Lower leg skin (tissue), 3 donors: Measurements from ENCODE around the gene GNG2.

Experiments used
- POLR2A ChIP-seq, 2 donors: fragments of 450-650 bp; IDR thresholded peaks; one replicate each; pipeline ENCODE4 v1.6.1; 2016 to 2017; ENCODE audit warnings: antibody characterized with exemption in 2 of 2, mild to moderate bottlenecking in 1 of 2, moderate library complexity in 1 of 2
- TF ChIP-seq, protein P1 (sequence below), 3 donors: fragments of 450-650 bp; IDR thresholded peaks; one replicate each; pipeline ENCODE4 v1.5.1; 2016; ENCODE audit warnings: antibody characterized with exemption in 3 of 3, mild to moderate bottlenecking in 3 of 3, moderate library complexity in 2 of 3

DNA sequence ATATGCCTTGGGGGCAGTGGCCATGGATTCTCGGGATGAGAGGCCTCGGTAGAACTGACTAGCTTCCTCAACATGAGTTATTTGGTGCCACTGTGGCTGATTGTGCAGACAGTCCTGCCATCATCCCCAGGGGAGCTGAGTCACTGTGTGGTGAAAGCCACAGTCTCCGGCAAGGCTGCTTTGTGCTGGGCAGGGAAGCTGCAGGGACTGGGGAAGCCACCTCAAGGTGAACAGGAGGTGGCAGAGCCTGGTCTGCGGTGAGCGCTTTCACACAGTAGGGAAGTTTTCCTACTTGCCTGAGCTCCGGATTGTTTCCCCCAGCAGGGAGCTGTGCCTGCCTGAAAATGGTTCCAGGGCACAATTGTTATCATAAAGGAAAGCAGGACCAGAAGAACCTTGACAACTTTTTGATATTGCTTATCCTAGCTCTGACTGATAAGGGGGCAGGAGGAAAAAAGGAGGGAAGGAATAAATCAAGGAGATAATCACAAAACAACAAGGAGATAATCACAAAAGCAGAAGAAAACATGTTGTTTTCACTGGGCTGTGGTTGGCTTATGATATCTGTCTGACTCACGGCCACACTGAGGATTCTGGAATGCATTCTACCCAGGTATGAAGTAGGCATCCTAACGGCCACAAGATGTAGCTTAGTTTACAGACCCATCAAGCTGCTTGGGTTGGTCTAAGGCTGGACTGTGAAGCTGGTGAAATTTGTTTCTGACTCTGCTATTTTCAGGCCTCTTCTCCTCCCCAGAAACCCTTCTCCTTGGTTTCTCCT is 32.2 kb upstream of the GNG2 start:
- TF ChIP-seq, protein P1, sequence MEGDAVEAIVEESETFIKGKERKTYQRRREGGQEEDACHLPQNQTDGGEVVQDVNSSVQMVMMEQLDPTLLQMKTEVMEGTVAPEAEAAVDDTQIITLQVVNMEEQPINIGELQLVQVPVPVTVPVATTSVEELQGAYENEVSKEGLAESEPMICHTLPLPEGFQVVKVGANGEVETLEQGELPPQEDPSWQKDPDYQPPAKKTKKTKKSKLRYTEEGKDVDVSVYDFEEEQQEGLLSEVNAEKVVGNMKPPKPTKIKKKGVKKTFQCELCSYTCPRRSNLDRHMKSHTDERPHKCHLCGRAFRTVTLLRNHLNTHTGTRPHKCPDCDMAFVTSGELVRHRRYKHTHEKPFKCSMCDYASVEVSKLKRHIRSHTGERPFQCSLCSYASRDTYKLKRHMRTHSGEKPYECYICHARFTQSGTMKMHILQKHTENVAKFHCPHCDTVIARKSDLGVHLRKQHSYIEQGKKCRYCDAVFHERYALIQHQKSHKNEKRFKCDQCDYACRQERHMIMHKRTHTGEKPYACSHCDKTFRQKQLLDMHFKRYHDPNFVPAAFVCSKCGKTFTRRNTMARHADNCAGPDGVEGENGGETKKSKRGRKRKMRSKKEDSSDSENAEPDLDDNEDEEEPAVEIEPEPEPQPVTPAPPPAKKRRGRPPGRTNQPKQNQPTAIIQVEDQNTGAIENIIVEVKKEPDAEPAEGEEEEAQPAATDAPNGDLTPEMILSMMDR (IDR thresholded peaks at IDR 0.05) = no peak
- no peak for TF ChIP-seq POLR2A (IDR thresholded peaks at IDR 0.05)
